Measurements from ENCODE around the gene ZYG11A.

ZYG11A gene

DNA sequence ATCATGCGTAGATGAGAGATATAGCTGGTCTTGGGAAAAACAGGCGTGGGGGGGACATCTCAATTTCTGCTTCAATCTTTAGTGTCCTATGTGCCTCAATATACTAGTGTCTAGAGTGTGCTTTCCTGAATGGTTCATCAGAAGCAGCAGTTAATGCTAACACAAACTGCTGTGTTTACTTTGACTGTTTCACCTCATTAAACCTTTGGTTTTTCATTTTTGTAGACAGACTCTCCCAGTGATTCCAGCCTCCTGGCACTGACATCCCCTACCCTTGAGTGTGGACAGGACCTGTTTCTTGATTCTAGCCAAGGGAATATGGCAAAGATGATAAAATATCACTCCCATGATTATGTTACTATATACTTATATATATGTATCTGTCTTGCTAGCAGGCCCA lies 37.6 kb downstream of the ZYG11A start:
- no peak for DNase-seq

DNA sequence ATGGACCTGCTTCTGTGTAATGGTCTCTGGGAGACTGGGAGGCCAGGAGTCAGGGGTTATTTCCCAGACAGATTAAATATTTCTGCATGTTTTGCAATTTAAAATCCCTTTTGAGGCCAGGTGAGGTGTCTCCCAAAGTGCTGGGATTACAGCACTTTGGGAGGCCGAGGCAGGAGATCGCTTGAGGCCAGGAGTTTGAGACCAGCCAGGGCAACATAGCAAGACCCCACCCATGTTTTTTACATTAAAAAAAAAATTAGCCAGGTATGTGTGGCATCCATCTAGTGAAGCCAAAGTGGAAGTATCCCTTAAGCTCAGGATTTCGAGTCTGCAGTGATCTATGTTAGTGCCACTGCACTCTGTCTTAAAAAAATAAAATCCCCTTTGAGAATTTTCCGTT lies 44.9 kb downstream of the ZYG11A start:
- DNase-seq: no peak

DNA sequence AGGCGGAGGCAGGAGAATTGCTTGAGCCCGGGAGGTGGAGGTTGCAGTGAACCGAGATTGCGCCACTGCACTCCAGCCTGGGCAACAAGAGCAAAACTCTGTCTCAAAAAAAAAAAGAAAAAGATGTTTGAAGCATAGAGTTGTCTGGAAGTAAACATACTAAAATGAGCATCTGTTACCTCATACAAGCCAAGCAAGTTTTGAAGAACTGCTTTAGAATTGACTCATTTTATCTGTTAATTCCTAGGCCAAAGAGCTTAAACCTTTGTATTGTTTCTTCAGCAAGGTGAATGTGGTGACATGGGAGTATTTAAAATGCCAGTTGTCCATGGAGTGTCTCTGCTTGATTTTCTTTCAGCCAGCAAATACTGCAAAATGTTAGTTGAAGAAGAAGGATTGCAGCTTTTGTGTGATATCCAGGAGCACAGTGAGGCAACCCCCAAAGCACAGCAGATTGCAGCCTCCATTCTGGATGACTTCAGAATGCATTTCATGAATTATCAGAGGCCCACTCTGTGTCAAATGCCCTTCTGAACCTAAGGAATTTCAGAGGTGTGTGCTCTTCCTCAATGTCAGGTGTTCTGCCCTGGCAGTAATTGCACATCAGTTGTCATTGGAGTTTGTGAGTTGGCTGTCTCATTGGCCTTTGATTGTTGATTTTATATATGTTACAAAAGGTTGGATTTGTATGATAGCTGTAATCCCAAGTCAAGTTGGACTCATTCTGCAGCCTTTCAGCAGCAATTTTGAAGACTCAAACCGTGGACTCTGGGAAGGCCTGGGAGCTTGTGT lies 50.1 kb downstream of the ZYG11A start:
- DNase-seq: no peak

GRCh38 chr1:52899445-52899894 lies 56.9 kb downstream of the ZYG11A start:
- DNase-seq: no peak

- no peak for DNase-seq
Measured at GRCh38 chr1:52900402-52900801, 57.8 kb downstream of the ZYG11A start.

DNA sequence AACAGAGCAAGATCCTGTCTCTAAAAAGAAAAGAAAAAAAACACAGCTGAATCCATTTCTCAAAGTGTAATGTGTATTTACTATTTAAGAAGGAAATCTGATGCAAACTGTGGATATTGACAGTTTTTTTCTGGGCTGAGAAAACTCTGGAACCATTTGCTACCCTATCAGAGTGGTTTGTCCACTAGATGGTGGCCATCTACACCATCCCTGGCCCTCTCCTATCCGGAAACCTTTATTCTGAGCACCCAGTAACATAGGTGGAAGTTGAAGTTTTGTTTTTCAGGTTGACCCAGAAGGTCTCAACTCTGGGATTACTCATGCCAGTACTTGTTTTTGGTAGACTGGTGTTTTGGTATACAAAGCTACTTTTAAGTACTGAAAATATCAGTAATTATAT lies 58.8 kb downstream of the ZYG11A start:
- DNase-seq: no peak

GRCh38 chr1:52904208-52904926 lies 61.8 kb downstream of the ZYG11A start:
- DNase-seq: no peak

DNA sequence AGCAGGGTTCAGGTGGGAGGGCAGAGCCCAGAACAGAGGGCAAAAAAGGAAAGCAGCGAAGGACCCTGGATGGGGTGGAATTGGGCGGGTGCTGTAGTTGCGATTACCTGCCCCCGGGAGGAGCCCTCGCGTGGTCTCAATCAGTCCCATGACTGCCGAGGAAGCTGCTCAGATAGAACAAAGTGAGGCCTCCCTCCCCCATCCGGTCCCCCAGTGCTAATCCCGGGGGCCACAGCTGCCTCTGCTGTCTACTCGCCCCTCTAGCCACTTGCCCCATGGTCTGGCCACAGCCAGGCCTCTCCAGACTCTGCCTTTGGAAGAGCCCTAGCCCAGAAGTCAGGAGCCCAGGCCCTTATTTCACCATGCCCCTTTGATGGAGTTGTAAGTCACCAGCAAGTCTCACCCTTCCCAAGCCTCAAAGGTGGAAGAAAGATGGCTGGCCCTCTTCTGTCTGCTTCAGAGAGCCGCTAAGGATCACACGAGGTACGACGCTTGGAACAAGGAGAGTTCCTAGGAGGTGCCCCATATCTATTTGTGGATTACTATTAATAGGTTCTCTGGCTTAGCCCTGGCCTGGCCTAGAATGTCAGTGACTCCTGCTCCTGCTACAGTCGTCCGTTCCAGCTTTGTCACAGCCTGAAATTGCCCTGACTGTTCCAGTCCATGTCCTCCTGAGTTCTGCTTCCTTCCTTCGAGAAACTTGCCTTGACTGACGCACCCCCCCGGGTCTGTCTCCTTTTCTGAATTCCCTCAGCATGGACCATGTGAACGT lies 62.6 kb downstream of the ZYG11A start:
- DNase-seq: peak; percentile 21

GRCh38 chr1:52906135-52906603 lies 63.6 kb downstream of the ZYG11A start:
- no peak for DNase-seq

DNA sequence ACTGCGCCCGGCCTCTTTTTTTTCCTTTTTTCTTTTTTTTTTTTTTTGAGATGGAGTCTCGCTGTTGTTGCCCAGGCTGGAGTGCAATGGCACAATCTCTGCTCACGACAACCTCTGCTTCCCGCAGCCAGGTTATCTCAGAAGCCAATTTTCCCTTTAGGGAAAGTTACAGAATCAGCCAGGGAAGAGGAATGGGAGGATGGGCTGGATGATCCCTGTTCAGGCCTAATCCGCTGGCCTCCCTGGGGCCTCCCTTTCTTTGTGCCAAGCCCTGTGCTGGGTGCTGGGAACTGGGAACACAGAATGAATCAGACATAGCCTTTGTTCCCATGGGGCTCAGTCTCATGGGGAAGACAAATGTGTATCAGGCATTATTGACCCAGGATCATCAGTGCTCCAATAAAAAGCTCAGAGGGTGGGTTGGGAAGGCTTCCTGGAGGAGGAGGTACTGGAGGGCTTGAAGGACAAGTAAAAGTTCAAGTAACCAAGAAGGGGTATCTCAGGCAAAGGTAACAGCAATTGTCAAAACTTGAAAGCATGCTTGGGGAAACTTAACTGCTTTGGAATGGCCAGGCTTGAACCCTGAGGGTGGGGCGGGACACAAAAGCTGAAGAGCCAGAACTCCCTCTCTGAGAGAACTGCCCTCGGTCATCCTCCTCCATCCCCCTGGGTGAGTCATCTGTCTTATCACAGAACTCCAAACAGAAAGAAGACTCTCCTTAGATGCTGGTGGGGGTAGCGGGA lies 64.7 kb downstream of the ZYG11A start:
- DNase-seq: no peak

GRCh38 chr1:52907812-52908153 lies 65.2 kb downstream of the ZYG11A start:
- DNase-seq: no peak

DNA sequence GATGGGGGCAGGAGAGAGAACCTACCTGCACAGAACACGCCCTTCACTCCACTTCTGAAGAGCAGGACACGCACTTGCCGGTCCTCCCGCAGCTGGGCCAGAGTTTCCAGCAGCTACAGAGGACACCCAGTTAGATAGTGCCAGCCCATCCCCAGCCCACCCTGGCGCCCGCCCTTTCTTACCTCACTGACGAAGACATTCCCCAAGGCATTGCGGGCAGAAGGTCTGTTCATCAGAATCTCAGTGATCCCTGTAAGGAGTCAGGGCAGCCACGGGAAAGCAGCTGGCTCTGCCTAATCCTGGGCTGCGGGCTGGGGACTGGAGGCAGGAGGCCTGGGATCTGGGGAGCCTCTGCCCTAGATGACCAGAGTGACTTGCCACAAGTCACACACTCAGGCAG lies 69.0 kb downstream of the ZYG11A start:
- no peak for DNase-seq

- no peak for DNase-seq
Measured at GRCh38 chr1:52913014-52913413, 70.5 kb downstream of the ZYG11A start.

DNA sequence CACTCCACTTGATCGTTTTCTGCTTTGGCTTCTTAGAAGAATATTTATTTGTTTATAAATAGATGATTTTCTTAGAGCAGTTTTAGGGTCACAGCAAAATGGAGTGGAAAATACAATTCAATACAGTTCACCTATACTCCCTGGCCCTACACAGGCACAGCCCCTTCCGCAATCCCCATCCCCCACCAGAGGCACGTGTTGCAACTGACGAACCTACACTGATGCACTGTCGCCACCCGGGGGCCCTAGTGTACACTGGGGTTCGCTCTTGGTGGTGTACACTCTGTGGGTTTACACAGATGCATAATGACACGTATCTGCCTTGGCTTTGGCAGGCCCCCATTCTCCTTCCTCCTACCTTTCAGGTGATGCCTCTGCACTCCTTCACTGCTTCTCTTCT lies 71.0 kb downstream of the ZYG11A start:
- no peak for DNase-seq

DNA sequence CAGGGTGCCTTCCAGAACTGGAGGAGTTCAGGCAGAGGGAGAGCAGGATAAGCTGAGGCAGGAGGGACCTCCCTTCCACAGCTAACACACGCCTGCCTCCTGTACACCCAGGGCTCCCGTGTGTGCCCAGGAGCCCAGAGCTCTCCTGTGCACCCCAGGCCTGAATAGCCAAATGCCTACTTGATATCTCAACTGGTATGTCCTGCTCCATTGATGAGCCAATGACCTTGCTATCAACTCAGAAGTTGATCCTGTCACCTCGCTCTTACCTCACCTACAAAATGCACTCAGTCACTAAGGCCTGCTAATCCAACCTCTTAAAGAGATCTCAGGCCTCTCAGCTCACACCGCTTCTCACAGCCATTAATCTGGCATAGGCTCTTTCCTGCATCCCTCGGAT lies 71.9 kb downstream of the ZYG11A start:
- DNase-seq: no peak

GRCh38 chr1:52915211-52915854 lies 72.8 kb downstream of the ZYG11A start:
- no peak for DNase-seq

DNA sequence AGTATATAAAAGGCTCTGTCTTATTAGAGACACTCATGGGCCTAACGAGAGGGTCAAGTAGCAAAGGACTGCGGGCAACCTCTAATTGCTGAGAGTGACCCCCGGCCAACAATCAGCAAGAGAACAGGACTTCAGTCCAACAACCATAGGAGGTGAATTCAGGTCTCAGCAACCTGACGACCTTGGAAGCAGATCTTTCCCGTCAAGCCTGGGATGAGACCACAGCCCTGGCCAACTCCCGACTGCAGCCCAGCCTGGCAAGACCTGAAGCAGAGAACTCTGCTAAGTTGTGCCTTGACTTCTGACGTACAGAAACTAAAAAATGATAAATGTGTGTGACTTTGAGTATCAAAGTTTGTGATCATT lies 73.3 kb downstream of the ZYG11A start:
- no peak for DNase-seq

DNA sequence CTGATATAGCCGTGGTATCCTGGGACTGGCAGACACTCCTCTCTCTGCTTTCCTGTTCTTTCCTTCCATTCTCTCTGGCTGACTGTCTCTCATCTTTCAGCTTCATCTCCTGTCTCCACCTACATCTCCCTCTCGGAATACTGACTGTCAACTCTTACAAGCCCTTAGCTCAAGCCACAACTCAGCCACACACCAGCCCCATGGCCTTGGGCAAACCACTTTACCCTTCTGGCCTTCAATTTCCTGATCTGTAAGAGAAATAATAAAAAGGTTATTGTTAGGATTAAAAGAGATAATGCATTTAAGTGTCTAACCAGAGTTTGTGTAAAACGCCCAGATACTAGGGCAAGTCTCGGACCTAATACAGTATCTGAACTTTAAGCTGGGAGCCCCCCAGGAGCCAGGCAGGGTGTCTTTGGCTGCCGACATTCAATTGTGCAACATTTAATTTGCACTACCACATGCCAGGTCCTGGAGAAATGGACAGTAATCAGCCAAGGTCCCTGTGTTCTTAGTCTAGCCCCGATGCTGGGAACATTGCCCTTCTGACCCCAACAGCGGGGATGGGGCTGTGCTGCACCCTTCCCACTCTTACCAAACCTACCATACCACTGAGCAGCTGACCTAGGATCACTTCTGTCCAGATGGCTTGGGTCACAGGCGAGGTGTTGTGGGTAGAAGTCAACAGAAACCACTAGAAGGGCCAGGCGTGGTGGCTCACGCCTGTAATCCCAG lies 73.8 kb downstream of the ZYG11A start:
- no peak for DNase-seq

GRCh38 chr1:52917156-52917555 lies 74.6 kb downstream of the ZYG11A start:
- no peak for DNase-seq

DNA sequence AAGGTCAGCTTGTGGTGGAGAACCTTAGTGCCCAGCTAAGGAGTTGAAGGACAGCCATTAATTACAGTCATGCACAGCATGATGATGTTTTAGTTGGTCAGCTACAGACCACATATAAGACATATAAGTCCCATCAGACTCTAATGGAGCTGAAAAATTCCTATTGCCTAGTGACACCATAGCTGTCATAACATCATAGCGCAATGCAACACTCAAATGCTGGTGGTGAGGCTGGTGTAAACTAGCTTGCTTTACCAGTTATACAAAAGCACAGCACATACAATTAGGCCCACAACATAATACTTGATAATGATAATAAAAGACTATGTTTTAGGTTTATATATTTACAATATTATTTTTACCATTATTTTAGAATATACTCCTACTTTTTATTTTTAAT lies 75.0 kb downstream of the ZYG11A start:
- no peak for DNase-seq

DNA sequence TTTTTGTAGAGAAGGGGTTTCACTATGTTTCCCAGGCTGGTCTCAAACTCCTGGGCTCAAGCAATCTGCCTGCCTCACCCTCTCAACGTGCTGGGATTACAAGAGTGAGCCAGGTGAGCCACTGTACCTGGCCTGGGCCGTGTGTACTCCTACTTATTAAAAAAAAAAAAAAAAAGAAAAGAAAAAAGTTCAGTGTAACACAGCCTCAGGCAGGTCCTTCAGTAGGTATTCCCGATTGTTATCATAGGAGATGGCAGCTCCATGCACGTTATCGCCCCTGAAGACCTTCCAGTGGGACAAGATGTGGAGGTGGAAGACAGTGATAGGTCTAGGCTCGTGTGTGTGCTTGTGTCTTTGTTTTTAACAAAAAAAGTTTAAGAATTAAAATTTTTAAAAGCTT lies 75.6 kb downstream of the ZYG11A start:
- DNase-seq: no peak
